ENCODE data around the gene GRIA1. TPM values are rescaled to one million over a fixed set of nuclear protein-coding genes. Genes with fewer than 3 reads are reported as not detected.

The GRIA1 gene
- total RNA-seq, 3 donors from 2014 or later, result 0.33 to 0.88 TPM; not detected in 1

GRCh38 chr5:153571162-153571561, 80.7 kb downstream of the GRIA1 start:
- H3K4me1 ChIP-seq, result no peaks in the 10 kb centered on the region
- no peak for TF ChIP-seq CTCF (IDR thresholded peaks at IDR 0.05)
- no peak for TF ChIP-seq POLR2A (IDR thresholded peaks at IDR 0.05)
- TF ChIP-seq POLR2AphosphoS5 (IDR thresholded peaks at IDR 0.05), result no peak

GRCh38 chr5:153572411-153573145, 82.1 kb downstream of the GRIA1 start:
- H3K27me3 ChIP-seq, result no peaks in the 10 kb centered on the region
- H3K4me3 ChIP-seq, result no peak overlapping the region
- no peaks in the 10 kb centered on the region for H3K4me1 ChIP-seq
- H3K36me3 ChIP-seq, result no peaks in the 10 kb centered on the region
- H3K27ac ChIP-seq, result no peak overlapping the region
- intact Hi-C loops (cut with DNase I; ENCODE audit: low total_unique reads), result no loop called here
- no peak for DNase-seq (ENCODE audit: low spot score in 2 of 2)
- no peaks in the 10 kb centered on the region for H3K9me3 ChIP-seq
- no peak for TF ChIP-seq CTCF (IDR thresholded peaks at IDR 0.05)
- no peak for TF ChIP-seq POLR2A (IDR thresholded peaks at IDR 0.05)
- TF ChIP-seq POLR2AphosphoS5 (IDR thresholded peaks at IDR 0.05), result no peak

More at GRCh38 chr5:153571162-153571561, 80.7 kb downstream of the GRIA1 start:
- H3K9me3 ChIP-seq, result no peaks in the 10 kb centered on the region
- no peaks in the 10 kb centered on the region for H3K36me3 ChIP-seq
- DNase-seq (ENCODE audit: low spot score in 2 of 2), result no peak
- no peaks in the 10 kb centered on the region for H3K27me3 ChIP-seq
- H3K4me3 ChIP-seq, result no peak overlapping the region
- intact Hi-C loops (cut with DNase I; ENCODE audit: low total_unique reads), result no loop called here
- no peak overlapping the region for H3K27ac ChIP-seq

- intact Hi-C loops (cut with DNase I; ENCODE audit: low total_unique reads), result no loop called here
- no peak for TF ChIP-seq CTCF (IDR thresholded peaks at IDR 0.05)
- TF ChIP-seq POLR2A (IDR thresholded peaks at IDR 0.05), result no peak
- TF ChIP-seq POLR2AphosphoS5 (IDR thresholded peaks at IDR 0.05), result no peak
- no peak for DNase-seq (ENCODE audit: low spot score in 2 of 2)
- H3K27ac ChIP-seq, result no peak overlapping the region
- no peak overlapping the region for H3K4me3 ChIP-seq
- H3K27me3 ChIP-seq, result no peaks in the 10 kb centered on the region
- H3K36me3 ChIP-seq, result no peaks in the 10 kb centered on the region
- H3K4me1 ChIP-seq, result no peaks in the 10 kb centered on the region
- H3K9me3 ChIP-seq, result no peaks in the 10 kb centered on the region
These were observed 83.0 kb downstream of the GRIA1 start for GRCh38 chr5:153573326-153574033.

GRCh38 chr5:153584126-153584959, 93.9 kb downstream of the GRIA1 start:
- H3K27me3 ChIP-seq, result no peaks in the 10 kb centered on the region
- intact Hi-C loops (cut with DNase I; ENCODE audit: low total_unique reads), result no loop called here
- H3K9me3 ChIP-seq, result no peaks in the 10 kb centered on the region
- no peak overlapping the region for H3K27ac ChIP-seq
- H3K4me1 ChIP-seq, result no peaks in the 10 kb centered on the region
- DNase-seq (ENCODE audit: low spot score in 2 of 2), result no peak
- H3K36me3 ChIP-seq, result no peaks in the 10 kb centered on the region
- H3K4me3 ChIP-seq, result no peak overlapping the region
- TF ChIP-seq CTCF (IDR thresholded peaks at IDR 0.05) (no peak), POLR2AphosphoS5 (IDR thresholded peaks at IDR 0.05) (no peak), POLR2A (IDR thresholded peaks at IDR 0.05) (no peak)

Data from breast epithelium (tissue), 4 donors.